NCI-H526 treated with DMSO at 0.1 percent for 48 hours (cell line): ENCODE measurements around the gene MED31.
"Not testable (repeated sequence)": the region's sequence is repeated elsewhere in the genome, so short reads cannot be mapped to it uniquely, and the experiment has no call there.

Source experiments
- DNase-seq: peaks from one replicate; lab custom pipeline; 2025; lab: John Stamatoyannopoulos, UW

Gene MED31

DNA sequence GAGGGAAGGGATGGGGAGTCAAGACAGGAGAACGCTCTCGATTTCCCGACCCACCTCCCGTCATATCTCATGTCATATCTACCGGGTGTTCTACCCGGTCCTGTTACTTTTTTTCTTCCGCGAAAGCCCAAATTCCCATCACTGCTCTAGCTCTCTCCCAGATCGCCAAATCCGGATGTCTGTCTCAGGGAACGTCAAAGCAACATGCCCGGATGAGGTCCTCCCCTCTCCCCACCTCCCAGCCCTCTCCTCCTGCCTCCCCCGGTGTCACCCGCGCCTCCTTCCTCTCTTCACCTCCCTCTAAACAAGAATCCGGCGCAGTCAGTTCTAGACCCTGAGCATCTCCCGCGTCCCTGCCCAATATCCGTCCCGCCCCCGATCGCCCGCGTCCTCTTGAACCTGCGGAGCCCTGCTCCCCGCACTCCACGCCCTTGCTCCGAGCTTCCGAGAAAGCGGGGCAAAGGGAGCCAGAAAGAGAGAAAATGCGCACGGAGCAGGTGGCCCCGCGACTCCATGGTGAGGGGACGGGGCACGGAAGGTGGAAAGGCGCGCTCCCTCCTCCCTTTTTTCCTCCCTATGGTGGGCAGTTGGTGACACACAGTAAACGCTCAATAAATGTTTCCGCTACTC lies 4.4 kb upstream of the MED31 start:
- not testable (repeated sequence) for DNase-seq

GRCh38 chr17:6654841-6655731 lies 3.7 kb upstream of the MED31 start:
- peak; percentile 39 for DNase-seq

- no peak for DNase-seq
These were observed 581 bp upstream of the MED31 start for GRCh38 chr17:6651919-6652452.

- DNase-seq = peak; percentile 3
These were observed 3.2 kb downstream of the MED31 start for GRCh38 chr17:6648181-6648580.

DNA sequence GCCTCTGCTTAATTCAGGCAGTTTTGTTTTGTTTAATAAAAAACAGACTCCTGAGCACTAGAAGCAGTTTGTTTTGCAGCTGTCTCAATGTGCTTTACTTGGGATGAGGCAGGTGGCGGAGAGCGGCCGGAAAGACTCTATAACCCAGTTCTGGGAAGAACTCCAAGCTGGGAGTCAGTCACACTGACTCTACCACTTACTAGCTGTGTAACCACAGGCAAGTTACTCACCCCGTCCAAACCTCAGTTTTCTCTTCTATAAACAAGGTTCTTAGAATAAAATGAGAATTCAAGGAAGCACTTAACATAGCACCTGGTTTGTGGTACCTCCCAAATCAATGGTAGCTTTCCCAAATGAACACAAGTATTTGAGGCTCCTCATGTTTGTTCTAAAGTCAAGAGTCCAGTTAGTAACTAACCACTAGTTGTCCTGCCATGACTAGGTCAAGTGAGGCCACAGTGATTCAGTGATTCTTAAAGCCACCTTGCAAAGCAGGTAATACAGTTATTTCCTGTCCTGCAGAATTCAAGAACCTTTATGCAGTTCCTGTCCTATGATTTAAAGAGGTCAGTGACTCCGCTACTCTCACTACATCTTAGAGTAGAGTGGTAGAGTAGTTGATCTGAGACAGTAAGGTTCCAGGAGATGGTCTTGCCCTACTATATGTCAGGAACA lies 7.8 kb downstream of the MED31 start:
- DNase-seq = no peak

DNA sequence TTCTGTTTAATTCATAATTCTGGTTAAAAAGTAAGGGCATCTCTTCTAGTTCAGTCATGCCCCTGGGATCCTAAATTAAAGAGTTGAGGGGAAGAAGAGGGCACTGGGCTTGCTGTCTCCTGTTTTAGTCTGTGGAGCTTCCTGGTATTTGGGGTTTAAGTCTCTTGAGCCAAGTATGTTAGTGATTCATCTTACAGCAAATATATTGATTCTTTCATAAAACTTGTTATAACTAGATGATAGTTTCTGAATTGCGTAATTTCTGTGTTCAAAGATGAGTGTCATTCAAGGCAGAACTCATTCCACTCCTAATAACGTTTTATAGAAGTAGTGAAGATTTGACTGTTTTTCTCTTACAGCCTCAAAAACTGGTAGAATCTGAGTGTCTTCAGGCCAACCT lies 8.8 kb downstream of the MED31 start:
- no peak for DNase-seq

DNA sequence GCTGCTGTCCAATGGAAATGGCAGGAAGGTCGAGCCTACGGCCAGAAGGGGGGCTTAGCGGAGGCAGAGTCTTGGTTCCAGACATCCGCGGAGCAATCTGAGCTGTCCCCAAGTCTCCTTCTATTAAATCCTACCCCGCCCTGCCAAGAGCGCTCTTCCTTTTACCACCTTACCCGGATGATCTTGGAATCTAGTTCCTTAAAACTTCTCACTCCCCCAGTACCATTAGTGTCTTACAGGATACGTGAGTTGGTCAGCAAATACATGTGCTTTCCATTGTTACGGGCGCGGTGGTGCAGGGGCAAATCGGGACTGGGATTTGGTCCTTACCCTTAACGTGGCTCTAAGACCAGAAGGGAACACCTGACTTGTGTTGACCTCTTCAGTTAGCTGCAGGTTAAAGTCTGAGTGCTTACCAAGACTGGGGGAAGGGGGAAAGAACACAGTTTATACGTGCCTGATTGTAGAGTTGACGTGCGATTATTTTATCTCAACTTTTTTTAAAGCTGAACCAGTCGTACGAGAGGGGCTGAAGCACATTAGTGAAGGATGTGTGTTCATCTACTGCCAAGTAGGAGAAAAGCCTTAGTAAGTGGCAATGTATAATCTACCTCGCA lies 10.1 kb downstream of the MED31 start:
- no peak for DNase-seq

DNA sequence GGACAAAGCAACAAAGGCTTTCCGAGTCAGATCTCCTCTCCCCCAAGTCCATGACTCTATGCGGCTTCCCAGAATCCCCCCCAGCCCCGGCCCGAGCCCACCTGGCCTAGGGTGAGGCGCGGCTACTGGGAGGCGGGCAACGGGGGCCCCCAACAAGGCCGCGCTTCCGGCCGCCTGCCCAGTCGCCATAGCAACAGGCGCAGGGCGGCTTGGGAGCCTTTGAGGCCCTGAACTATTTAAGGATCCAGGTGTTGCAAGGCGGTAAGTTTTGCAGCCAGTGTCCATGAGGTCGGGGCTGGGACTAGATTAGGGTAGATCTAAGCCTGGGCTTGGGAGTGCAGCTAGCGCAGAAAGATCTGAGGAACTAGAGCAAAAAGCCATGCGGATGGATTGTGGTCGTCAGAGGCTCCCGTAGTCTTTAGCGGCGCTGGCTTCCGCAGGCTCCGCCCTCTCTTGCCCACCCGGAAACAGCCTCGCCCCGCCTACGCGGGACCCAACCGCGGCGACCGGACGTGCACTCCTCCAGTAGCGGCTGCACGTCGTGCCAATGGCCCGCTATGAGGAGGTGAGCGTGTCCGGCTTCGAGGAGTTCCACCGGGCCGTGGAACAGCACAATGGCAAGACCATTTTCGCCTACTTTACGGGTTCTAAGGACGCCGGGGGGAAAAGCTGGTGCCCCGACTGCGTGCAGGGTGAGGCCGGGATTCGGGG lies 10.7 kb downstream of the MED31 start, which contains the start of the genes KIAA0753 and TXNDC17:
KIAA0753 (minus strand) TSS at position 176 of the 711 bp plus-strand sequence. CDS start 5,608 bp downstream, outside the sequence.
TXNDC17 (plus strand) TSS at position 525 of the 711 bp plus-strand sequence; CDS start at position 548, 23 bp downstream.
- peak; percentile 69 for DNase-seq

- no peak for DNase-seq
These were observed 11.5 kb downstream of the MED31 start for GRCh38 chr17:6639586-6640535.

- no peak for DNase-seq
These were observed 12.3 kb downstream of the MED31 start for GRCh38 chr17:6639014-6639585.

- no peak for DNase-seq
These were observed 13.1 kb downstream of the MED31 start for GRCh38 chr17:6638046-6638908.

GRCh38 chr17:6637458-6637840 lies 14.0 kb downstream of the MED31 start:
- no peak for DNase-seq

- DNase-seq = no peak
These were observed 14.6 kb downstream of the MED31 start for GRCh38 chr17:6636616-6637457.

DNA sequence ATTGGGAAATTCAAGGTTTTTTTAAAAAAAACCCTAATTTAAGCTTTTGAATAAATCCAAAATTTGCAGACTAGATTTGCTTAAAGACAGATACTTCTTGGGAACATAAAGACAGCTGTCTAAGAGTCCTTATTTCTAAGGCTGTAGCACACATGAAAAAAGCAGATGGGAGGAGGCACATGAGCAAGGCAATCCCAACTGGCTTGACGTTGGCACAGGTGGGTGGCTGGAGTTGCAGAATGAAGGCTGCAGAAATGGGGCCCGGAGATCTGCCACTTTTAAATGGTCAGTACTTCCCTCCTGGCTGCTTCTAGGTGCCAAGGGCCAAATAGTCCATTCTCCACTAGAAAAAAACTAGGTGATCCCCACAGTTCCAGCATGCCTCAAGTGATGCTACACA lies 15.3 kb downstream of the MED31 start:
- no peak for DNase-seq

DNA sequence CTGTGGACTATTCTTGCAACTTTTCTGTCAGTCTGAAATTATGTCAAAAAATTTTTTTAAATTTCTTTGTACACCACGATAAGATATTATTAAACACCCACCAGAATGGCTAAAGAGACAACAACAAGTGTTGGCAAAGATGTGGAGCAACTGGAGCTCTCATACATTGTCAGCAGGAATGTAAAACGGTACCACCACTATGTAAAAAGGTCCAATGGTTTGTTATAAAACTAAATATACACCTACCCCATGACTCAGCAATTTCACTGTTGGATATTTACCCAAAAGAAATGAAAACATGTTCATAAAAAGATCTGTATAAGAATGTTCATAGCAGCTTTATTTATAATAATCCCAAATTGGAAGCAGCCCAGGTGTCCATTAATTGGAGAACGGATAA lies 18.1 kb downstream of the MED31 start:
- DNase-seq = no peak

- no peak for DNase-seq
These were observed 18.9 kb downstream of the MED31 start for GRCh38 chr17:6632530-6632929.

DNA sequence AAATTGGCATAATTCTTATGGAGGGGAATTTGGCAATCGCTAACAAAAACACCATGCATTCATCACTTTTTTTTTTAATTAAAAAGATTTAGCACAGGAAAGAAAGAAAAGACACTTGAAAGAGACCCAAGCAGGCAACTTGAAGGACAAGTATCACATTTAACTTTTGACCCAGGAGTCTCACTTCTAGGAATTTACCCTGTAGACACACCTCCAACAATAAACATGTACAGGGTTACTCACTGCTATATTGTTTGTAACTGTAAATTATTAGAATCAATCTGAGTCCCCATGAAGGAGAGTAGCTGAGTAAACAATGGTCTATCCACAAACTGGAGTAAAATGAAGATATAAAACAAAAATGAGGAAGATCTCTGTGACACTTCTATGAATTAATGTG lies 21.0 kb downstream of the MED31 start:
- DNase-seq = no peak

DNA sequence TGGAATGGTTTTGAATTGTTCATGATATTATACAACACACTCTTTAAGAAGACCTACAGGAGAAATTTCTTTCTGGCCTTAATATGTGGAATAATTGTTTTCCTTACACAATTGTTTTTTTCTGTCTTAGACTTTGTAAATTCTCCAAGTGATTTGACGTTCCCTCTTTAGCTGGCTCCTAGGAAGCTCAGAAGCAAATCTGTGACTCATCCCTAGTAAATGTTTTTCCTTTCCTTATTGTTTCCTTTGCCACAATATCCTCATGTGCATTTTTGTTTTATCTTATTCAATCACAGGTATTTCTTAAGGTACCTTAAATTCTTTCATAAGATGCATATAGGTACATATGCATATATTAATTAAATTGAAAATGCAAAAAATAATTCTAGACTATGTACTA lies 24.4 kb downstream of the MED31 start:
- no peak for DNase-seq
